OCI-LY1 (cell line): Measurements from ENCODE around the gene RXFP2.

ENCODE experiments used
- H2AFZ ChIP-seq: fragments of 200-600 bp; sonication (generic), shearing (Covaris generic); 2 replicates; pipeline ENCODE4 v1.6.0; 2014; ENCODE audit warnings: antibody characterized with exemption, mild to moderate bottlenecking, low read length
- H3F3A ChIP-seq: fragments of 200-600 bp; sonication (generic), shearing (Covaris generic); 2 replicates; pipeline ENCODE4 v1.6.0; 2014; ENCODE audit warnings: mild to moderate bottlenecking, antibody characterized with exemption, low read length, moderate library complexity; ENCODE audit not compliant: insufficient read depth
- H3K27ac ChIP-seq: fragments of 200-600 bp; sonication (generic); 2 replicates; pipeline ENCODE4 v1.5.1; 2014; ENCODE audit warnings: low read length, mixed run types, mild to moderate bottlenecking, low read depth; ENCODE audit not compliant: poor library complexity, severe bottlenecking
- H3K27me3 ChIP-seq: fragments of 200-600 bp; sonication (generic); 2 replicates; pipeline ENCODE4 v1.6.0; 2014; ENCODE audit warnings: antibody characterized with exemption, mild to moderate bottlenecking, low read length, moderate library complexity; ENCODE audit not compliant: insufficient read depth
- H3K36me3 ChIP-seq: fragments of 200-600 bp; sonication (generic); 2 replicates; pipeline ENCODE4 v1.6.1; 2014; ENCODE audit warnings: mild to moderate bottlenecking, antibody characterized with exemption, low read length, moderate library complexity, mixed read lengths; ENCODE audit not compliant: insufficient read depth
- H3K4me1 ChIP-seq: fragments of 200-600 bp; sonication (generic); 2 replicates; pipeline ENCODE4 v1.5.1; 2014; ENCODE audit warnings: mild to moderate bottlenecking, low read length, moderate library complexity; ENCODE audit not compliant: insufficient read depth, severe bottlenecking
- H3K4me2 ChIP-seq: fragments of 200-600 bp; sonication (generic), shearing (Covaris generic); 2 replicates; pipeline ENCODE4 v1.6.1; 2014; ENCODE audit warnings: low read length
- H3K4me3 ChIP-seq: fragments of 200-600 bp; sonication (generic); 2 replicates; pipeline ENCODE4 v1.5.1; 2014; ENCODE audit warnings: low read length, low read depth, mild to moderate bottlenecking, mixed read lengths; ENCODE audit not compliant: poor library complexity, severe bottlenecking
- H3K79me2 ChIP-seq: fragments of 200-600 bp; shearing (Covaris generic); 2 replicates; pipeline ENCODE4 v1.6.1; 2016; ENCODE audit warnings: mixed run types, low read length, mixed read lengths; ENCODE audit not compliant: insufficient read depth
- H3K9ac ChIP-seq: fragments of 200-600 bp; sonication (generic), shearing (Covaris generic); 2 replicates; pipeline ENCODE4 v1.6.1; 2014; ENCODE audit warnings: mild to moderate bottlenecking, low read length, mixed read lengths
- H3K9me2 ChIP-seq: fragments of 200-600 bp; sonication (generic), shearing (Covaris generic); 2 replicates; pipeline ENCODE4 v1.6.1; 2014; ENCODE audit warnings: low read depth, mild to moderate bottlenecking, low read length, mixed read lengths
- H3K9me3 ChIP-seq: fragments of 200-600 bp; shearing (Covaris generic); 2 replicates; pipeline ENCODE4 v1.6.1; 2014; ENCODE audit warnings: low read length, mixed read lengths
- H4K20me1 ChIP-seq: fragments of 200-600 bp; sonication (generic), shearing (Covaris generic); 2 replicates; pipeline ENCODE4 v1.6.0; 2016; ENCODE audit warnings: mild to moderate bottlenecking, low read length; ENCODE audit not compliant: insufficient read depth
- CTCF ChIP-seq: fragments of 200-600 bp; sonication (generic), shearing (Covaris generic); IDR thresholded peaks from 2 replicates; pipeline ENCODE4 v1.5.1; 2017; ENCODE audit warnings: mild to moderate bottlenecking, antibody characterized with exemption, low read length, moderate library complexity, mixed read lengths
- EZH2 ChIP-seq: fragments of 200-600 bp; sonication (generic), shearing (Covaris generic); IDR thresholded peaks from 2 replicates; pipeline ENCODE4 v1.8.0; 2017; ENCODE audit warnings: borderline replicate concordance, mixed run types, mild to moderate bottlenecking, antibody characterized with exemption, low read length, moderate library complexity, mixed read lengths

RXFP2 gene

GRCh38 chr13:31731921-31732320 is 7.4 kb upstream of the RXFP2 start:
- TF ChIP-seq CTCF (no peak), EZH2 (no peak)

GRCh38 chr13:31733066-31733465 is 6.3 kb upstream of the RXFP2 start:
- Histone ChIP-seq H3K79me2 (no peaks in the 10 kb centered on the region), H3K4me1 (no peaks in the 10 kb centered on the region), H3K9me2 (no peaks in the 10 kb centered on the region), H3K9ac (no peak overlapping the region), H3K4me2 (no peak overlapping the region), H4K20me1 (no peaks in the 10 kb centered on the region), H3K27ac (no peak overlapping the region), H3F3A (no peaks in the 10 kb centered on the region), H3K36me3 (no peaks in the 10 kb centered on the region), H3K27me3 (no peaks in the 10 kb centered on the region; the same call in 1 of the 2 replicates), H3K9me3 (no peaks in the 10 kb centered on the region), H2AFZ (no peak overlapping the region), H3K4me3 (no peak overlapping the region)
- no peak for TF ChIP-seq EZH2
- TF ChIP-seq CTCF, result no peak

More at GRCh38 chr13:31731921-31732320, 7.4 kb upstream of the RXFP2 start:
- Histone ChIP-seq H3K9me3 (no peaks in the 10 kb centered on the region), H3K79me2 (no peaks in the 10 kb centered on the region), H3K9ac (no peak overlapping the region), H3K27me3 (no peaks in the 10 kb centered on the region; the same call in 1 of the 2 replicates), H3K4me3 (no peak overlapping the region), H3F3A (no peaks in the 10 kb centered on the region), H3K9me2 (no peaks in the 10 kb centered on the region), H3K36me3 (no peaks in the 10 kb centered on the region), H3K4me1 (no peaks in the 10 kb centered on the region), H4K20me1 (no peaks in the 10 kb centered on the region), H2AFZ (no peak overlapping the region), H3K27ac (no peak overlapping the region), H3K4me2 (no peak overlapping the region)

GRCh38 chr13:31733647-31734046 is 5.7 kb upstream of the RXFP2 start:
- Histone ChIP-seq H3K9ac (no peak overlapping the region), H2AFZ (no peak overlapping the region), H3K4me3 (no peak overlapping the region), H3K4me2 (no peak overlapping the region), H3K27ac (no peak overlapping the region), H3K9me2 (no peaks in the 10 kb centered on the region), H3K27me3 (no peaks in the 10 kb centered on the region; the same call in 1 of the 2 replicates), H3K9me3 (no peaks in the 10 kb centered on the region), H3F3A (no peaks in the 10 kb centered on the region), H3K79me2 (no peaks in the 10 kb centered on the region), H3K4me1 (no peaks in the 10 kb centered on the region), H4K20me1 (no peaks in the 10 kb centered on the region), H3K36me3 (no peaks in the 10 kb centered on the region)
- TF ChIP-seq EZH2 (no peak), CTCF (no peak)
